HepG2 (cell line): ENCODE measurements around the gene ASL. TPM values are rescaled to one million over a fixed set of nuclear protein-coding genes. Genes with fewer than 3 reads are reported as not detected.

Experiments used
- AKNA ChIP-seq: sonication (generic); formaldehyde crosslinking; IDR thresholded peaks from 2 replicates; pipeline ENCODE4 v1.4.0; 2020; ENCODE audit warnings: missing genetic modification reagents, borderline replicate concordance
- ELF1 ChIP-seq: sonication (generic); formaldehyde crosslinking; IDR thresholded peaks from 2 replicates; pipeline ENCODE4 v1.4.0; 2020; ENCODE audit warnings: missing genetic modification reagents
- ETV6 ChIP-seq: sonication (generic); formaldehyde crosslinking; conservative IDR thresholded peaks from 2 replicates; pipeline ENCODE4 v1.4.0; 2020; ENCODE audit warnings: missing genetic modification reagents
- MAFK ChIP-seq, 2 experiments: IDR thresholded peaks in 1 of 2; conservative IDR thresholded peaks in 1 of 2; 2 replicates each; pipeline ENCODE4 v1.6.1; 2011; ENCODE audit warnings: improper control_type of control experiment in 2 of 2, low read length in 2 of 2
- PRDM15 ChIP-seq: sonication (generic); formaldehyde crosslinking; IDR thresholded peaks from 2 replicates; pipeline ENCODE4 v1.4.0; 2020; ENCODE audit warnings: missing genetic modification reagents
- RFXAP ChIP-seq: sonication (generic); formaldehyde crosslinking; IDR thresholded peaks from 2 replicates; pipeline ENCODE4 v1.4.0; 2020; ENCODE audit warnings: missing genetic modification reagents, borderline replicate concordance
- SMARCC2 ChIP-seq: fragments of 450-650 bp; IDR thresholded peaks from 2 replicates; pipeline ENCODE4 v1.6.1; 2017; ENCODE audit warnings: antibody characterized with exemption, mild to moderate bottlenecking
- YEATS2 ChIP-seq: sonication (generic); formaldehyde crosslinking; IDR thresholded peaks from 2 replicates; pipeline ENCODE4 v1.4.0; 2020; ENCODE audit warnings: missing genetic modification reagents, borderline replicate concordance
- ZFP36L1 ChIP-seq: sonication (generic); formaldehyde crosslinking; IDR thresholded peaks from 2 replicates; pipeline ENCODE4 v1.8.0; 2022; ENCODE audit warnings: mild to moderate bottlenecking, missing genetic modification reagents, moderate library complexity
- ZKSCAN5 ChIP-seq: sonication (generic); formaldehyde crosslinking; IDR thresholded peaks from 2 replicates; pipeline ENCODE4 v1.5.1; 2020; ENCODE audit warnings: mild to moderate bottlenecking, missing genetic modification reagents
- ZNF12 ChIP-seq: sonication (generic); formaldehyde crosslinking; IDR thresholded peaks from 2 replicates; pipeline ENCODE4 v1.5.0; 2020; ENCODE audit warnings: missing genetic modification reagents
- ZNF264 ChIP-seq: sonication (generic); formaldehyde crosslinking; IDR thresholded peaks from 2 replicates; pipeline ENCODE4 v1.4.0; 2020; ENCODE audit warnings: missing genetic modification reagents
- ZNF569 ChIP-seq: sonication (generic); formaldehyde crosslinking; IDR thresholded peaks from 2 replicates; pipeline ENCODE4 v1.5.0; 2020; ENCODE audit warnings: mild to moderate bottlenecking, missing genetic modification reagents, moderate library complexity, borderline replicate concordance
- ZNF580 ChIP-seq: IDR thresholded peaks from 2 replicates; pipeline ENCODE4 v1.6.1; 2016; ENCODE audit warnings: low read depth, borderline replicate concordance
- polyA plus RNA-seq, 8 experiments: library from polyadenylated mRNA; depleted of rRNA in 3 of 8; stranded (reverse) in 7 of 8; unstranded in 1 of 8; fragments of >200 nt; fragmentation: Illumina TruSeq in 4 of 8; extraction: Trizol in 4 of 8; gene quantifications; 2 replicates each; pipeline versions ENCODE4 v1.2.1 to v1.2.3, GENCODE V29; 2011 to 2016; ENCODE audit warnings: low read depth in 4 of 8, missing spikeins in 1 of 8, mixed read lengths in 1 of 8; ENCODE audit not compliant: insufficient read depth in 1 of 8
- total RNA-seq, 5 experiments: library from RNA; depleted of rRNA; stranded (reverse); fragments of >200 nt; fragmentation: Illumina TruSeq; extraction: Trizol; gene quantifications; 2 replicates each; pipeline ENCODE4 v1.2.3, GENCODE V29; 2016; ENCODE audit warnings: low read depth in 1 of 5
- TF ChIP-seq, protein P1 (sequence below): sonication (generic); formaldehyde crosslinking; IDR thresholded peaks from 2 replicates; pipeline ENCODE4 v1.4.0; 2020; ENCODE audit warnings: missing genetic modification reagents; ENCODE audit errors: not compliant biosample characterization

The ASL gene
- total and polyA plus RNA-seq, 2 of the 13 experiments (the other 11 are each of a cell fraction or from before 2014, with no cell fraction given), result 71.4 to 96.5 TPM

- TF ChIP-seq AKNA (CRISPR knock-in tag) (no peak), ZNF12 (peak; percentile 35; the same call in 1 of the 2 replicates), ZNF264 (no peak), YEATS2 (no peak; the same call in 1 of the 2 replicates), SMARCC2 (no peak), ZNF580 (CRISPR knock-in tag) (no peak; the same call in none of the 2 replicates), ETV6 (CRISPR knock-in tag) (no peak), ZFP36L1 (no peak), RFXAP (CRISPR knock-in tag) (no peak), PRDM15 (CRISPR knock-in tag) (peak; percentile 73; the same call in 1 of the 2 replicates), MAFK (conservative IDR thresholded peaks at IDR 0.05 in 1 of 2, IDR thresholded peaks at IDR 0.05 in 1 of 2; ENCODE audit: low read length in 2 of 2) (no peak), ZNF569 (CRISPR knock-in tag) (no peak), ELF1 (CRISPR knock-in tag) (no peak), ZKSCAN5 (no peak)
- TF ChIP-seq, protein P1, sequence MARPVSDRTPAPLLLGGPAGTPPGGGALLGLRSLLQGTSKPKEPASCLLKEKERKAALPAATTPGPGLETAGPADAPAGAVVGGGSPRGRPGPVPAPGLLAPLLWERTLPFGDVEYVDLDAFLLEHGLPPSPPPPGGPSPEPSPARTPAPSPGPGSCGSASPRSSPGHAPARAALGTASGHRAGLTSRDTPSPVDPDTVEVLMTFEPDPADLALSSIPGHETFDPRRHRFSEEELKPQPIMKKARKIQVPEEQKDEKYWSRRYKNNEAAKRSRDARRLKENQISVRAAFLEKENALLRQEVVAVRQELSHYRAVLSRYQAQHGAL (CRISPR knock-in tag), result no peak
These were observed 66.7 kb downstream of the ASL start (continued) for GRCh38 chr7:66142334-66142733.
